K562 (cell line): ENCODE results near the gene IFI30. TPM values are rescaled to one million over a fixed set of nuclear protein-coding genes. Genes with fewer than 3 reads are reported as not detected.
A peak's percentile ranks its signal among the peaks of the same experiment; 100 is the strongest.

Source experiments
- ARID1B ChIP-seq: fragments of 450-650 bp; IDR thresholded peaks from 2 replicates; pipeline ENCODE4 v1.6.1; 2016; ENCODE audit warnings: antibody characterized with exemption, mild to moderate bottlenecking, inconsistent platforms
- ARNT ChIP-seq, 2 experiments: fragments of 450-650 bp; IDR thresholded peaks; 2 replicates each; pipeline ENCODE4 v1.6.1; 2016; ENCODE audit warnings: mild to moderate bottlenecking in 1 of 2
- BCOR ChIP-seq: fragments of 450-650 bp; IDR thresholded peaks from 2 replicates; pipeline ENCODE4 v1.6.1; 2016
- CXXC5 ChIP-seq: fragments of 250-450 bp; sonication (Bioruptor Pico); IDR thresholded peaks from 2 replicates; pipeline ENCODE4 v1.8.0; 2022; ENCODE audit warnings: inconsistent platforms, mild to moderate bottlenecking, moderate library complexity
- E2F5 ChIP-seq: sonication (generic); formaldehyde crosslinking; IDR thresholded peaks from 2 replicates; pipeline ENCODE4 v1.8.0; 2022; ENCODE audit warnings: mild to moderate bottlenecking, missing genetic modification reagents
- JUND ChIP-seq, 2 experiments: IDR thresholded peaks; 2 replicates in 1 of 2; 3 replicates in 1 of 2; pipeline ENCODE4 v1.6.1; 2011; ENCODE audit warnings: borderline replicate concordance in 2 of 2, low read depth in 2 of 2, low read length in 2 of 2, improper control_type of control experiment in 1 of 2, missing biosample characterization in 1 of 2, missing genetic modification characterization in 1 of 2, missing genetic modification reagents in 1 of 2
- KDM4B ChIP-seq, 2 experiments: fragments of 450-650 bp in 1 of 2; sonication (generic) in 1 of 2; IDR thresholded peaks; 2 replicates each; pipeline ENCODE4 v1.6.1; 2016 to 2017; ENCODE audit warnings: borderline replicate concordance in 2 of 2, antibody characterized with exemption in 1 of 2, low read depth in 1 of 2, mild to moderate bottlenecking in 1 of 2
- KHSRP ChIP-seq: fragments of 450-650 bp; IDR thresholded peaks from 2 replicates; pipeline ENCODE4 v1.6.1; 2017
- KLF16 ChIP-seq: IDR thresholded peaks from 2 replicates; pipeline ENCODE4 v1.6.1; 2016; ENCODE audit warnings: antibody characterized with exemption
- MAFG ChIP-seq: fragments of 450-650 bp; conservative IDR thresholded peaks from 2 replicates; pipeline ENCODE4 v1.6.1; 2016; ENCODE audit warnings: missing genetic modification characterization, missing compliant biosample characterization
- MCM5 ChIP-seq: fragments of 450-650 bp; IDR thresholded peaks from 2 replicates; pipeline ENCODE4 v1.6.1; 2016; ENCODE audit warnings: low read depth
- MYC ChIP-seq, 2 experiments: fragments of 250-450 bp in 1 of 2; sonication (Bioruptor Pico) in 1 of 2; IDR thresholded peaks; 2 replicates each; pipeline versions ENCODE4 v1.5.1 to v1.6.1; 2012 to 2021; ENCODE audit warnings: low read depth in 2 of 2, borderline replicate concordance in 1 of 2, improper control_type of control experiment in 1 of 2, low read length in 1 of 2, mild to moderate bottlenecking in 1 of 2, moderate library complexity in 1 of 2
- NR2F6 ChIP-seq: fragments of 450-650 bp; formaldehyde crosslinking; IDR thresholded peaks from 2 replicates; pipeline ENCODE4 v1.4.0; 2020; ENCODE audit warnings: mild to moderate bottlenecking
- SETDB1 ChIP-seq: IDR thresholded peaks from one replicate; pipeline ENCODE4 v1.6.1; 2012; ENCODE audit warnings: low read length, control low read depth, inconsistent platforms
- SP2 ChIP-seq: IDR thresholded peaks from 2 replicates; pipeline ENCODE4 v1.6.1; 2011; ENCODE audit warnings: mild to moderate bottlenecking, low read depth, low read length, moderate library complexity; ENCODE audit not compliant: poor library complexity, severe bottlenecking; ENCODE audit errors: extremely low read depth
- STAT6 ChIP-seq: sonication (generic); formaldehyde crosslinking; IDR thresholded peaks from 2 replicates; pipeline ENCODE4 v1.8.1; 2023; ENCODE audit warnings: mild to moderate bottlenecking, missing genetic modification reagents
- TCF7L2 ChIP-seq: fragments of 150-350 bp; IDR thresholded peaks from 2 replicates; pipeline ENCODE4 v1.6.1; 2016; ENCODE audit warnings: low read depth, mild to moderate bottlenecking, low read length, moderate library complexity
- ZBTB17 ChIP-seq: fragments of 450-650 bp; formaldehyde crosslinking; IDR thresholded peaks from 2 replicates; pipeline ENCODE4 v1.4.0; 2020; ENCODE audit warnings: mild to moderate bottlenecking
- ZHX1 ChIP-seq: fragments of 150-350 bp; conservative IDR thresholded peaks from 2 replicates; pipeline ENCODE4 v1.6.1; 2014; ENCODE audit warnings: low read length
- ZNF165 ChIP-seq: fragments of 250-450 bp; sonication (Bioruptor Pico); IDR thresholded peaks from 2 replicates; pipeline ENCODE4 v1.4.0; 2020; ENCODE audit warnings: borderline replicate concordance
- ZNF23 ChIP-seq: fragments of 250-450 bp; sonication (Bioruptor Pico); IDR thresholded peaks from 2 replicates; pipeline ENCODE4 v1.4.0; 2020; ENCODE audit warnings: mild to moderate bottlenecking
- ZNF239 ChIP-seq: fragments of 250-450 bp; sonication (Bioruptor Pico); IDR thresholded peaks from 2 replicates; pipeline ENCODE4 v1.4.0; 2020; ENCODE audit warnings: mild to moderate bottlenecking
- polyA plus RNA-seq, 8 experiments: library from polyadenylated mRNA; depleted of rRNA in 4 of 8; stranded (reverse) in 5 of 8; unstranded in 3 of 8; fragments of >200 nt; fragmentation: Nextera tagmentation in 2 of 8; fragmentation: Illumina TruSeq in 1 of 8; extraction: Ambion mirVana in 2 of 8; extraction: Trizol in 1 of 8; gene quantifications; 2 replicates each; pipeline versions ENCODE4 v1.2.1 to v1.2.3, GENCODE V29; 2011 to 2014; ENCODE audit warnings: inconsistent platforms in 1 of 8, missing spikeins in 1 of 8
- total RNA-seq, 7 experiments: library from RNA; depleted of rRNA in 6 of 7; stranded (reverse); fragments of >200 nt in 6 of 7; fragmentation: Illumina TruSeq in 2 of 7; extraction: Trizol in 2 of 7; gene quantifications; 2 replicates each; pipeline versions ENCODE4 v1.2.1 to v1.2.3, GENCODE V29; 2011 to 2021; ENCODE audit warnings: low replicate concordance in 1 of 7

Gene IFI30
- total and polyA plus RNA-seq, 9 of the 15 experiments (the other 6 are each of a cell fraction or from before 2014, with no cell fraction given): 63.7 to 430 (median 109) TPM

- 0 out of 2 replicates have a peak, but pooled peaks have one; percentile 19 for TF ChIP-seq ZHX1
- peak in 1 of 2 experiments; percentile 63; a peak in 1 of 4 replicates for TF ChIP-seq KDM4B (IDR thresholded peaks at IDR 0.05; ENCODE audit: borderline replicate concordance in 2 of 2, low read depth in 1 of 2)
- peak; percentile 56 for TF ChIP-seq JUND (IDR thresholded peaks at IDR 0.05; ENCODE audit: borderline replicate concordance, low read depth, low read length)
- TF ChIP-seq JUND (tag; IDR thresholded peaks at IDR 0.05; ENCODE audit: borderline replicate concordance, low read depth, low read length): peak; percentile 29; the same call in 1 of the 3 replicates
- peak; percentile 82 for TF ChIP-seq KLF16
- no peak for TF ChIP-seq BCOR
- no peak for TF ChIP-seq SETDB1
- 0 out of 2 replicates have a peak, but pooled peaks have one; percentile 22 for TF ChIP-seq ZBTB17 (CRISPR knock-in tag)
- TF ChIP-seq ZNF239: no peak
- TF ChIP-seq CXXC5 (CRISPR knock-in tag): peak; percentile 91
- TF ChIP-seq NR2F6 (CRISPR knock-in tag): no peak
- TF ChIP-seq TCF7L2: no peak
- TF ChIP-seq KHSRP: no peak
- peak; percentile 95 for TF ChIP-seq ARID1B
- no peak for TF ChIP-seq ARNT (IDR thresholded peaks at IDR 0.05)
- TF ChIP-seq MCM5: no peak
- TF ChIP-seq ZNF165 (CRISPR knock-in tag): no peak
- TF ChIP-seq ZNF23: no peak
- TF ChIP-seq MYC (IDR thresholded peaks at IDR 0.05; ENCODE audit: low read depth, low read length): peak; percentile 90
- no peak for TF ChIP-seq MYC (CRISPR knock-in tag; IDR thresholded peaks at IDR 0.05; ENCODE audit: borderline replicate concordance, low read depth)
- TF ChIP-seq E2F5 (CRISPR knock-in tag): no peak
- TF ChIP-seq MAFG (tag): no peak
- no peak for TF ChIP-seq SP2
- no peak for TF ChIP-seq STAT6
These were observed 16.7 kb upstream of the IFI30 start (continued) for GRCh38 chr19:18156841-18157464.
